NB4 (cell line): ENCODE measurements around the gene ALG1.

ENCODE experiments used
- DNase-seq: peaks from one replicate; pipeline ENCODE4 v3.0.0; 2010; ENCODE audit warnings: low read depth
- H3K4me3 ChIP-seq: one replicate; pipeline ENCODE4 v1.5.1; 2011; ENCODE audit warnings: mild to moderate bottlenecking, low read depth, low read length, moderate library complexity
- CTCF ChIP-seq: IDR thresholded peaks from one replicate; pipeline ENCODE4 v1.5.1; 2012; ENCODE audit warnings: low read depth, low read length
- MYC ChIP-seq: IDR thresholded peaks from 2 replicates; pipeline ENCODE4 v1.6.1; 2011; ENCODE audit warnings: low read depth, low read length
- POLR2A ChIP-seq: IDR thresholded peaks from 2 replicates; pipeline ENCODE4 v1.6.1; 2011; ENCODE audit warnings: mild to moderate bottlenecking; ENCODE audit not compliant: insufficient read length; ENCODE audit errors: extremely low read depth
- TF ChIP-seq, protein P1 (sequence below): IDR thresholded peaks from 2 replicates; pipeline ENCODE4 v1.6.1; 2011; ENCODE audit warnings: low read depth, low read length

Gene ALG1

DNA sequence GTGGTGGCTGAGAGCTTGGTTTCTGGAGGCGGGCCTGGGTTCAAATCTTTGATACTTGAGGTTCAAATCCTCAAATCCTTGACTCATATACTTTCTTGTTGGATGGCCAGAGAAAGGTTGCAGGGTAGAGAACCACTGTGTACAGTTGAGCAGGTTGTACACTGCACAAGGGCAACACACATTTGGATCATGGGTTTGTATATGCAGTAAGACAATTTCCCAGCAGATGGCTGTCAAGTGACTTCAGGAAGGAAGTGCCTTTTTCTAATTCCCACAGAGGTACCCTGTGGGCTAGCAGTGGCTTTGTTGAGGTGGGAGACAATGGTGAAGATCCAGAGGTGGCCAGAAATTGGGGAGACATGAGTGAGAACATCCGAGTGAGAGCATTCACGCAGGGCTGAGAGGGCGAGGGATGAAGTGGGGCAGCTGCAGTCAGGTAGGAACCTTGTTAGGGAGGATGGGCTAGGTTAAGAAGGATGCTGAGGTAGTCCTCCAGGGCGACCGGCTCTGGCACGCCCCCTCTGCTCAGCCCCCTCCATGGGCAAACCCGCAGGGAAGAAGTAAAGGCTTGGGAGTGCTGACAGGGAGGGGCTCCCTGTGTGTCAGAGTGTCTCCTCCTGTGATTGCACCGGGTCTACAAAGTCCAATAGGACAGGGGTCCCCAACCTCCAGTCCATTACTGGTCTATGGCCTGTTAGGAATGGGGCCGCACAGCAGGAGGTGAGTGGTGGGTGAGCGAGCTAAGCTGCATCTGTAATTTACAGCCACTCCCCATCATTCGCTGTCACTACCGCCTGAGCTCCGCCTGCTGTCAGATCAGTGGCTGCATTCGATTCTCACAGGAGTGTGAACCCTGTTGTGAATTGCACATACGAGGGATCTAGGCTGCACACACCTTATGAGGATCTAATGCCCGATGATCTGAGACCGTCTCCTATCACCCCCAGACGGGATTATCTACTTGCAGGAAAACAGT lies 8.6 kb upstream of the ALG1 start:
- TF ChIP-seq MYC = no peak
- TF ChIP-seq, protein P1, sequence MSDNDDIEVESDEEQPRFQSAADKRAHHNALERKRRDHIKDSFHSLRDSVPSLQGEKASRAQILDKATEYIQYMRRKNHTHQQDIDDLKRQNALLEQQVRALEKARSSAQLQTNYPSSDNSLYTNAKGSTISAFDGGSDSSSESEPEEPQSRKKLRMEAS = no peak
- no peak for TF ChIP-seq POLR2A
- no peak for TF ChIP-seq CTCF
- no peak overlapping the region for H3K4me3 ChIP-seq
- peak; percentile 40 for DNase-seq

GRCh38 chr16:5064915-5065314 lies 6.7 kb upstream of the ALG1 start:
- no peak overlapping the region for H3K4me3 ChIP-seq
- TF ChIP-seq POLR2A (no peak), CTCF (no peak), MYC (no peak)
- TF ChIP-seq, protein P1 = no peak
- no peak for DNase-seq

DNA sequence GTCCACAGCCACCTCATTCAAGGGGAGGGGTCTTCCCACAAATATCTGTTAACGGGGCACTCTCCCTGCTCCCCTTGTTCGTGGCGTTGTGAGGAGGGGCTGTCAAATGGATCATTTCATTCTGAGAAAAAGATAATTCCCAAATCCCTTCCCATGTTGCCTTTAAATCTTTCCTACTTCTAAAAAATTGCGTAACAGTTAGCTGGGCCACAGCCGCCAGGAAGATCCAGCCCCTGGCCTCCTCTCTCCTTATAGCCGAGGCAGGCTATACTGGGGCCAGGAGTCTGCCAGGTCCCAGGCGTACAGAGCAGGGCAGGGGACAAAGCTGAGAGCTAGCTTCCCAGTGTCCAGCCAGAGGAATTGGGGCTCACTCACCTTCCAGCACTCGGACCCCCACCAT lies 6.3 kb upstream of the ALG1 start:
- TF ChIP-seq CTCF (no peak), POLR2A (no peak), MYC (no peak)
- TF ChIP-seq, protein P1 = no peak
- no peak overlapping the region for H3K4me3 ChIP-seq
- no peak for DNase-seq

- TF ChIP-seq, protein P1 = no peak
- TF ChIP-seq POLR2A (no peak), MYC (no peak), CTCF (no peak)
- no peak for DNase-seq
- H3K4me3 ChIP-seq = no peak within 1 kb of the TSS
These were observed 5.8 kb upstream of the ALG1 start, which contains the start of gene C16orf89 for GRCh38 chr16:5065813-5066212. Gene C16orf89, minus strand, starts transcription at chr16:5065956. Its CDS starts 48 bp downstream, at chr16:5065908.

GRCh38 chr16:5066511-5066910 lies 5.1 kb upstream of the ALG1 start:
- TF ChIP-seq, protein P1 = peak; percentile 20; the same call in 1 of the 2 replicates
- TF ChIP-seq MYC (no peak), POLR2A (no peak)
- H3K4me3 ChIP-seq = no peak overlapping the region
- DNase-seq = peak; percentile 71

- TF ChIP-seq POLR2A = no peak
- TF ChIP-seq, protein P1 = no peak
- no peak for TF ChIP-seq MYC
- TF ChIP-seq CTCF = no peak
- H3K4me3 ChIP-seq = no peak overlapping the region
- DNase-seq = no peak
These were observed 2.6 kb upstream of the ALG1 start for GRCh38 chr16:5069048-5069447.
